CD4-positive, alpha-beta memory T cell (primary cell): ENCODE data around the gene AQP3. TPM values are rescaled to one million over a fixed set of nuclear protein-coding genes. Genes with fewer than 3 reads are reported as not detected.
A peak's percentile ranks its signal among the peaks of the same experiment; 100 is the strongest.

Source experiments
- CTCF ChIA-PET: fragments of 350-600 bp; sonication (Branson Sonifier 250); formaldehyde crosslinking; loops from one replicate; lab custom pipeline; 2021; ENCODE audit warnings: inconsistent platforms; ENCODE audit not compliant: partially characterized antibody; lab: Charles Lee
- POLR2A ChIA-PET: fragments of 350-600 bp; sonication (Branson Sonifier 250); formaldehyde crosslinking; loops from one replicate; lab custom pipeline; 2021; ENCODE audit not compliant: partially characterized antibody; lab: Charles Lee
- DNase-seq, 5 donors: peaks; one replicate each; pipeline versions ENCODE4 v3.0.0 to v3.0.0-alpha.2; 2020 to 2022; ENCODE audit warnings: mixed read lengths in 1 of 5
- H3K27ac ChIP-seq: one replicate; pipeline ENCODE4 v1.7.0; 2013; ENCODE audit warnings: low read depth, low read length
- H3K27me3 ChIP-seq: 2 replicates; pipeline ENCODE4 v1.7.0; 2013; ENCODE audit warnings: mild to moderate bottlenecking, low read length, moderate library complexity; ENCODE audit not compliant: insufficient read depth
- H3K36me3 ChIP-seq: 2 replicates; pipeline ENCODE4 v1.7.0; 2013; ENCODE audit warnings: mild to moderate bottlenecking, low read length, moderate library complexity; ENCODE audit not compliant: insufficient read depth
- H3K4me1 ChIP-seq: 2 replicates; pipeline ENCODE4 v1.7.0; 2013; ENCODE audit warnings: mild to moderate bottlenecking, low read length, moderate library complexity; ENCODE audit not compliant: insufficient read depth
- H3K4me3 ChIP-seq, 2 donors: one replicate each; pipeline ENCODE4 v1.7.0; 2013; ENCODE audit warnings: low read length in 2 of 2, mild to moderate bottlenecking in 1 of 2
- H3K9me3 ChIP-seq, 2 donors: one replicate each; pipeline ENCODE4 v1.7.0; 2013; ENCODE audit warnings: low read length in 2 of 2, control low read depth in 1 of 2; ENCODE audit not compliant: control insufficient read depth in 1 of 2
- H3K27ac Mint-ChIP-seq, 7 donors: one replicate each; pipeline ENCODE4 v1.8.0; 2020 to 2021; ENCODE audit warnings: mixed read lengths in 7 of 7, mild to moderate bottlenecking in 6 of 7, inconsistent platforms in 3 of 7, moderate library complexity in 3 of 7
- H3K27me3 Mint-ChIP-seq, 2 donors: one replicate each; pipeline ENCODE4 v1.8.0; 2020 to 2021; ENCODE audit warnings: mixed read lengths in 2 of 2
- H3K36me3 Mint-ChIP-seq, 2 donors: one replicate each; pipeline ENCODE4 v1.8.0; 2020 to 2021; ENCODE audit warnings: mixed read lengths in 2 of 2, inconsistent platforms in 1 of 2, mild to moderate bottlenecking in 1 of 2
- H3K4me1 Mint-ChIP-seq, 4 donors: one replicate each; pipeline ENCODE4 v1.8.0; 2020 to 2021; ENCODE audit warnings: mixed read lengths in 4 of 4, mild to moderate bottlenecking in 1 of 4
- H3K4me3 Mint-ChIP-seq, 8 donors: one replicate each; pipeline ENCODE4 v1.8.0; 2020 to 2021; ENCODE audit warnings: mixed read lengths in 8 of 8, mild to moderate bottlenecking in 7 of 8, moderate library complexity in 6 of 8, inconsistent platforms in 3 of 8
- H3K9me3 Mint-ChIP-seq, 8 donors: one replicate each; pipeline ENCODE4 v1.8.0; 2020 to 2021; ENCODE audit warnings: mixed read lengths in 8 of 8, mild to moderate bottlenecking in 5 of 8, inconsistent platforms in 3 of 8, moderate library complexity in 1 of 8
- intact Hi-C: fragments of 100-400 bp; cut with micrococcal nuclease; formaldehyde crosslinking; loops from one replicate; pipeline ENCODE4 v1.15.1; 2023
- polyA plus RNA-seq, 2 donors: library from polyadenylated mRNA; unstranded; fragments of 300-500 nt; fragmentation: Illumina TruSeq; gene quantifications; one replicate each; pipeline ENCODE4 v1.2.3, GENCODE V29; 2021
- total RNA-seq, 2 experiments: library from RNA; stranded (reverse); gene quantifications; one replicate each; pipeline ENCODE4 v1.2.3, GENCODE V29; 2021

The AQP3 gene
- total and polyA plus RNA-seq, 4 experiments from 2014 or later: 172 to 562 (median 328) TPM

DNA sequence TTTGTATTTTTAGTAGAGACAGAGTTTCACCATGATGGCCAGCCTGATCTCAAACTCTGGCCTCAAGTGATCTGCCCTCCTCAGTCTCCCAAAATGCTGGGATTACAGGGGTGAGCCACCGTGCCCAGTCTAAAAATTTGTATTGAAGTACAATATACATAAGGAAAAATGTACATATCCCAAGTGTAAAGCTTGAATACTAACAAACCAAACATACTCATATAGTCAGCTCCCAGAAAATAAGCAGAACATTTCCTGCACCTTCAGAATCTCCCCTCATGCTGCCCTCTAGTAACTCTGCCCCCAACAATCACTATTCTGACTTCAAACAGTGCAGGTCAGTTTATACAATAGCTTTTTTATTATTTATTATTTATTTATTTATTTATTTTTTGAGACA is 28.0 kb upstream of the AQP3 start:
- intact Hi-C loops: loop anchor here (10.0 kb wide), 1 partner anchor 249 kb away; no protein-coding TSS in a partner anchor
- Histone ChIP-seq H3K4me3 (no peak overlapping the region), H3K4me1 (peaks cover 27% of the 10 kb centered on the region), H3K36me3 (peaks cover 13% of the 10 kb centered on the region), H3K9me3 (no peaks in the 10 kb centered on the region), H3K27me3 (no peaks in the 10 kb centered on the region), H3K27ac (no peak overlapping the region)
- DNase-seq: no peak
- no peaks in the 10 kb centered on the region for H3K27me3 Mint-ChIP-seq
- peaks cover 16 to 23% of the 10 kb centered on the region in 2 donors for H3K36me3 Mint-ChIP-seq
- CTCF ChIA-PET: interaction anchor here (0.6 to 24.2 kb wide), 7 partner anchors 9 to 338 kb away, joined by 3 to 562 read pairs (median 6); partner anchors contain the start of gene AQP3
- H3K9me3 Mint-ChIP-seq: no peaks in the 10 kb centered on the region
- H3K4me1 Mint-ChIP-seq: peaks cover 11 to 35% (median 25%) of the 10 kb centered on the region in 4 donors
- peak overlapping the region in 4 of 7 donors; percentile 6 to 72 (median 26) for H3K27ac Mint-ChIP-seq
- POLR2A ChIA-PET: interaction anchor here (0.7 to 4.0 kb wide), 2 partner anchors 12 to 22 kb away, joined by 3 to 21 read pairs; no protein-coding TSS in a partner anchor
- H3K4me3 Mint-ChIP-seq: peak overlapping the region in 1 of 8 donors; percentile 1

DNA sequence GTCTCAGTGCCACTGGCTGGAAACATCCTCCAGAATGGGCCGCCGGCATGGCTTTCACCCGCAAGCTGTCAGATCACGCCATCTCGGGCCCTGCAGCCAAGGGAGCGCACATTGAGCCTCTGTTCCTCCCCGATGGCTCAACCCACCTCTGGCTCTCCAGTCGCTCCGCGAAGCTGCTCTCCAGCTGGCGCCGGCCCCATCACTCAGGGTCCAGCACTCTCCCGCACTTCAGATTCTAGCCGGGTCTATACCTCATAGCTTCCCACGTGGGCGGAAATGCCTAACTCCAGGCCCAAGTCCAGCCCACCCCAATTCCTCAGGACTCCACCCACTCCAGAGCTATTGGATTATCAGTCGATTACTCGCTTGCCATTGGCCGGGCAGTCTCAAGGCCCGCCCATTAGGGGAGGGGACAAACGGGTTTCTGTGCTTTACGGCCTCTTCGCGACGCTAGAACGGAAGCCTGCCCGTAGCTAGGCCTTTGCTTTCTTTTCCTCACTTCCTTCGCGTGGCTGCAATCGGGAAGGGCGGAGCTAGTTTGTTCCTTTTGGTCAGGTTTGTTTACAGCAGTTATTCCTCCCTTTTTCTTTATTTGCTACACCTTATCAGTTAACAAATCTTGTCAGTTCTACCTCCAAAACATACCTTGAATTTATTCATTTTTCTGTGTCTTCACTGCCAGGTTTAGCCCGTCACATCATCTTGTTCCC is 26.4 kb upstream of the AQP3 start, which contains the start of gene NOL6:
Gene NOL6 (minus strand): TSS at position 282 of the 710 bp plus-strand sequence. CDS start 82 bp downstream, at position 200.
- POLR2A ChIA-PET: interaction anchor here (0.6 to 4.0 kb wide), 19 partner anchors 14 to 903 kb away, joined by 3 to 77 read pairs (median 5); partner anchors contain the start of genes AQP3, B4GALT1, DNAJA1 and MYORG
- peak within 1 kb of the TSS; percentile 90 to 100 (median 97) for H3K27ac Mint-ChIP-seq
- no peaks in the 10 kb centered on the region for H3K9me3 Mint-ChIP-seq
- CTCF ChIA-PET: interaction anchor here (0.7 to 24.2 kb wide), 10 partner anchors 9 to 340 kb away, joined by 3 to 562 read pairs (median 17); partner anchors contain the start of genes AQP3, AQP7 and NFX1
- Histone ChIP-seq H3K36me3 (peaks cover 27% of the 10 kb centered on the region), H3K9me3 (no peaks in the 10 kb centered on the region), H3K27me3 (no peaks in the 10 kb centered on the region), H3K4me3 (peak within 1 kb of the TSS; percentile 80 to 93), H3K27ac (peak within 1 kb of the TSS; percentile 62), H3K4me1 (peaks cover 27% of the 10 kb centered on the region)
- H3K4me1 Mint-ChIP-seq: peaks cover 11 to 36% (median 28%) of the 10 kb centered on the region in 4 donors
- intact Hi-C loops: loop anchor here (1.0 to 10.0 kb wide), 6 partner anchors 15 to 251 kb away; partner anchors contain the start of genes CHMP5 and NFX1
- H3K36me3 Mint-ChIP-seq: peaks cover 27 to 36% of the 10 kb centered on the region in 2 donors
- H3K4me3 Mint-ChIP-seq: peak within 1 kb of the TSS; percentile 95 to 100 (median 99)
- peak; percentile 98 to 99 (median 98) for DNase-seq
- no peaks in the 10 kb centered on the region for H3K27me3 Mint-ChIP-seq

DNA sequence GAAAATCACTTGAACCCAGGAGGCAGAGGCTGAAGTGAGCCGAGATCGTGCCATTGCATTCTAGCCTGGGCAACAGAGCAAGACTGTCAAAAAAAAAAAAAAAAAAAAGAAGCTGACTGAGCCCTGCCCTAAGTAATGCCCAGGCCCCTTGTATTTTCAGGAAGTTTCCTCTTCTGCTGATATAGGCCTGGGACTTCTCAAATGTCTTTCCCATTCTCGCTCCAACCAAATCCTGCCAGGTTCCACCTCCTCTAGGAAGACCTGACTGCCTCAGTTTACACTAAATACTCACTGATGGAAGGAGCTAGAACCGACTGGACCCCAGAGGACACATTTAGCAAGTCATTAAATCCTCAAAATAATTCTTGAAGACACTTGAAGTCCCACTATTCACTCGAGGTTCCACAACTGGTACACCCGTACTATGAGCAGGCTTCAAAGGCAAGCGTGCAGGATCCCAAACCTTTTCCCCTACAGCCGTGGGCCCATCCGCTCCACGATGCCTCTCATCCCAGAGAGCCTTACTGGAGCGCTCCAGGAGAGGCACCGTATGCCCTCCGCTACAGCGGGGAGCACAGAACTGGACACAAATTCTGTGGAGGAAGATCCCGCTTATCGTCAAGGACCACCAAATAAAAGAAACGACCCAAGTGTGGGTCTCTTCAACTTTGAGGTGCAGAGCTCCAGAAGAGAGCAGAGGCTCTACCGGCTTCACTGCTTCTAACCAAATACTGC is 25.7 kb upstream of the AQP3 start:
- no peaks in the 10 kb centered on the region for H3K27me3 Mint-ChIP-seq
- Histone ChIP-seq H3K27me3 (no peaks in the 10 kb centered on the region), H3K4me1 (peaks cover 27% of the 10 kb centered on the region), H3K4me3 (peak overlapping the region; percentile 80 to 93), H3K36me3 (peaks cover 34% of the 10 kb centered on the region), H3K9me3 (no peaks in the 10 kb centered on the region), H3K27ac (peak overlapping the region; percentile 62)
- H3K9me3 Mint-ChIP-seq: no peaks in the 10 kb centered on the region
- CTCF ChIA-PET: interaction anchor here (0.7 to 24.2 kb wide), 11 partner anchors 9 to 341 kb away, joined by 3 to 562 read pairs (median 6); partner anchors contain the start of genes AQP3, AQP7 and NFX1
- H3K4me3 Mint-ChIP-seq: peak overlapping the region; percentile 95 to 100 (median 99)
- intact Hi-C loops: loop anchor here (1.0 to 10.0 kb wide), 3 partner anchors 27 to 252 kb away; no protein-coding TSS in a partner anchor
- H3K4me1 Mint-ChIP-seq: peaks cover 11 to 36% (median 28%) of the 10 kb centered on the region in 4 donors
- H3K36me3 Mint-ChIP-seq: peaks cover 33 to 42% of the 10 kb centered on the region in 2 donors
- POLR2A ChIA-PET: interaction anchor here (0.5 to 4.0 kb wide), 17 partner anchors 13 to 904 kb away, joined by 3 to 77 read pairs (median 5); partner anchors contain the start of genes AQP3, DNAJA1, MYORG and NFX1
- DNase-seq: no peak
- H3K27ac Mint-ChIP-seq: peak overlapping the region; percentile 90 to 100 (median 97)

DNA sequence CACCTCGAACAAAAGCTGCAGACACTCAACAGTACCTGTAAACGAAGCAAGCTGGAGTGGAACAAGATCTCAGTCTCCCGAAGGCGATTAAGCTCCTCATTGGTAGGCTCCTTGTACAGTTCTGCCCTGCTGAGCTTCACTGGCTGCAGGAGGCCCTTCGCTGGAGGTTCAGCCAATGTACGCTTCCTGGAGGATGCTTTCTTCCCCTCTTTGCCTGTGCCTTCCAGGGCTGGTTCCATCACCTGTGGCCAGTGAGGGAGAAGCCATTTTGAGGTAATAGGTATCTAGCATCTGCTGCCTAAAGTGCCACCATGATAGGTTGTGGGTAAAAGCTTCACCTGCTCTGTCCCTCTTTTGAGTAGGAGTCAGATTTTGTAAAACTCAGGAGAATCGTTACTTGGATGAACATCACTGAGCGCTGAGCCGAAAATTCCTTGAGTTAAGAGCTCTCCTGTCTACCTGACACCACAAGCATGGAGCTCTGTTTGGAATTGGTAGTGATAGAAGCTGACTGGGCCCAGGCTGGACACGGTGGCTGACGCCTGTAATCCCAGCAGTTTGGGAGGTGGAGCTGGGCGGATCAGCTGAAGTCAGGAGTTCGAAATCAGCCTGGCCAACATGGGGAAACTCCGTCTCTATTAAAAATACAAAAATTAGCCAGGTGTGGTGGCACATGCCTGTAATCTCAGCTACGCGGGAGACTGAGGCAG is 24.9 kb upstream of the AQP3 start:
- no peaks in the 10 kb centered on the region for H3K27me3 Mint-ChIP-seq
- no peak for DNase-seq
- H3K4me3 Mint-ChIP-seq: peak overlapping the region; percentile 60 to 99 (median 82)
- peaks cover 11 to 36% (median 28%) of the 10 kb centered on the region in 4 donors for H3K4me1 Mint-ChIP-seq
- intact Hi-C loops: loop anchor here (10.0 kb wide), 1 partner anchor 252 kb away; no protein-coding TSS in a partner anchor
- no peaks in the 10 kb centered on the region for H3K27me3 ChIP-seq
- peaks cover 36 to 46% of the 10 kb centered on the region in 2 donors for H3K36me3 Mint-ChIP-seq
- H3K36me3 ChIP-seq: peaks cover 41% of the 10 kb centered on the region
- ChIA-PET CTCF (interaction anchor here (0.8 to 24.2 kb wide), 8 partner anchors 8 to 98 kb away, joined by 3 to 562 read pairs (median 30); partner anchors contain the start of genes AQP3 and AQP7), POLR2A (interaction anchor here (0.6 to 4.0 kb wide), 6 partner anchors 12 to 78 kb away, joined by 4 to 77 read pairs (median 40); partner anchors contain the start of gene AQP3)
- peak overlapping the region in 4 of 7 donors; percentile 11 to 85 (median 53) for H3K27ac Mint-ChIP-seq
- no peaks in the 10 kb centered on the region for H3K9me3 Mint-ChIP-seq
- peak overlapping the region; percentile 62 for H3K27ac ChIP-seq
- peaks cover 27% of the 10 kb centered on the region for H3K4me1 ChIP-seq
- H3K4me3 ChIP-seq: peak overlapping the region in 1 of 2 donors; percentile 80
- H3K9me3 ChIP-seq: no peaks in the 10 kb centered on the region

DNA sequence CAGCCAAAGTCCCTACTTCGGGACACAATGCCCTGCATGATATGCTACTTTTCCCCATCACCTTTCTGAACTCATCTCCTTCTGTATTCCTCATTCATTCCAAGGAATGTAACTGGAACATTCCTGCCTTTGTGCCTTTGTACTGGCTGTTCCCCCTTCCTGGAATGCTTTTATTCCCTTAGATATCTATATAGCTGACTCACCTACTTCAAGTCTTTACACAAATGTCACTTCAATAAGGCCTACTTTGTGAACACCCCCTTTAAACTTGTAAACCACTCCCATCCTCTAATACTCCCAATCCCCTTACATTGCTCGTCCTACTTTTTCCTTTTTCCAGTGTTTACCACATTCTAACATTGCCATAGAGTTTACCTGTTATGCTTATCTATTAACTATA is 24.0 kb upstream of the AQP3 start:
- POLR2A ChIA-PET: interaction anchor here (3.4 to 4.0 kb wide), 4 partner anchors 11 to 57 kb away, joined by 21 to 77 read pairs (median 58); partner anchors contain the start of gene AQP3
- H3K4me3 Mint-ChIP-seq: peak overlapping the region in 5 of 8 donors; percentile 13 to 45 (median 24)
- Histone ChIP-seq H3K27ac (no peak overlapping the region), H3K4me3 (no peak overlapping the region), H3K36me3 (peaks cover 51% of the 10 kb centered on the region), H3K4me1 (peaks cover 27% of the 10 kb centered on the region), H3K27me3 (no peaks in the 10 kb centered on the region), H3K9me3 (no peaks in the 10 kb centered on the region)
- H3K27ac Mint-ChIP-seq: peak overlapping the region in 5 of 7 donors; percentile 8 to 65 (median 52)
- intact Hi-C loops: loop anchor here (10.0 kb wide), 1 partner anchor 253 kb away; no protein-coding TSS in a partner anchor
- CTCF ChIA-PET: interaction anchor here (0.5 to 24.2 kb wide), 6 partner anchors 9 to 68 kb away, joined by 3 to 562 read pairs (median 20); partner anchors contain the start of genes AQP3 and AQP7
- peaks cover 40 to 51% of the 10 kb centered on the region in 2 donors for H3K36me3 Mint-ChIP-seq
- H3K27me3 Mint-ChIP-seq: no peaks in the 10 kb centered on the region
- no peak for DNase-seq
- H3K9me3 Mint-ChIP-seq: no peaks in the 10 kb centered on the region
- H3K4me1 Mint-ChIP-seq: peaks cover 11 to 36% (median 28%) of the 10 kb centered on the region in 4 donors
